Measurements from ENCODE around the gene LONP2. TPM values are rescaled to one million over a fixed set of nuclear protein-coding genes. Genes with fewer than 3 reads are reported as not detected.

Gene LONP2
- total and polyA plus RNA-seq, 2 experiments from 2014 or later, result 42.5 to 48.1 TPM

DNA sequence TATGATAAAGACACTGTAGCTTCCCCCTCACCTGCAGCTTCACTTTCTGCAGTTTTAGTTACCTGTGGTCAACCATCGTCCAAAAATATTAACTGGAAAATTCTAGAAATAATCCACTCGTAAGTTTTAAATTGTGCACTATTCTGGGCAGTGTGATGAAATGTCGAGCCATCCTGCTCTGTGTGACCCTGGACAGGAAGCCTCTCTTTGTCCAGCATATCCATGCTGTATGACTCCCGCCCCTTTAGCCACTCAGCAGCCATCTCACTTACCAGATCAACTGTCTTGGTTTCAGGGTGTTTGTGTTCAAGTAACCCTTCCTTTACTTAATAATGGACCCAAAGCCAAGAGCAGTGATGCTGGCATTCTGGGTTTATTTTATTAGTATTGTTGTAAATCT lies 85.0 kb downstream of the LONP2 start:
- TF ChIP-seq, protein P1, sequence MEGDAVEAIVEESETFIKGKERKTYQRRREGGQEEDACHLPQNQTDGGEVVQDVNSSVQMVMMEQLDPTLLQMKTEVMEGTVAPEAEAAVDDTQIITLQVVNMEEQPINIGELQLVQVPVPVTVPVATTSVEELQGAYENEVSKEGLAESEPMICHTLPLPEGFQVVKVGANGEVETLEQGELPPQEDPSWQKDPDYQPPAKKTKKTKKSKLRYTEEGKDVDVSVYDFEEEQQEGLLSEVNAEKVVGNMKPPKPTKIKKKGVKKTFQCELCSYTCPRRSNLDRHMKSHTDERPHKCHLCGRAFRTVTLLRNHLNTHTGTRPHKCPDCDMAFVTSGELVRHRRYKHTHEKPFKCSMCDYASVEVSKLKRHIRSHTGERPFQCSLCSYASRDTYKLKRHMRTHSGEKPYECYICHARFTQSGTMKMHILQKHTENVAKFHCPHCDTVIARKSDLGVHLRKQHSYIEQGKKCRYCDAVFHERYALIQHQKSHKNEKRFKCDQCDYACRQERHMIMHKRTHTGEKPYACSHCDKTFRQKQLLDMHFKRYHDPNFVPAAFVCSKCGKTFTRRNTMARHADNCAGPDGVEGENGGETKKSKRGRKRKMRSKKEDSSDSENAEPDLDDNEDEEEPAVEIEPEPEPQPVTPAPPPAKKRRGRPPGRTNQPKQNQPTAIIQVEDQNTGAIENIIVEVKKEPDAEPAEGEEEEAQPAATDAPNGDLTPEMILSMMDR (IDR thresholded peaks at IDR 0.05; ENCODE audit: low read depth, low read length), result no peak
- H3K36me3 ChIP-seq, result peaks cover 4% of the 10 kb centered on the region
- no peak for DNase-seq (ENCODE audit: low read depth in 1 of 2, low spot score in 1 of 2)
- H3K9me3 ChIP-seq (ENCODE audit: low read depth), result no peaks in the 10 kb centered on the region
- H3K4me3 ChIP-seq, result no peak overlapping the region
- no peaks in the 10 kb centered on the region for H3K4me1 ChIP-seq (ENCODE audit: low read depth)
- H3K27ac ChIP-seq, result no peak overlapping the region
- no peaks in the 10 kb centered on the region for H3K27me3 ChIP-seq

DNA sequence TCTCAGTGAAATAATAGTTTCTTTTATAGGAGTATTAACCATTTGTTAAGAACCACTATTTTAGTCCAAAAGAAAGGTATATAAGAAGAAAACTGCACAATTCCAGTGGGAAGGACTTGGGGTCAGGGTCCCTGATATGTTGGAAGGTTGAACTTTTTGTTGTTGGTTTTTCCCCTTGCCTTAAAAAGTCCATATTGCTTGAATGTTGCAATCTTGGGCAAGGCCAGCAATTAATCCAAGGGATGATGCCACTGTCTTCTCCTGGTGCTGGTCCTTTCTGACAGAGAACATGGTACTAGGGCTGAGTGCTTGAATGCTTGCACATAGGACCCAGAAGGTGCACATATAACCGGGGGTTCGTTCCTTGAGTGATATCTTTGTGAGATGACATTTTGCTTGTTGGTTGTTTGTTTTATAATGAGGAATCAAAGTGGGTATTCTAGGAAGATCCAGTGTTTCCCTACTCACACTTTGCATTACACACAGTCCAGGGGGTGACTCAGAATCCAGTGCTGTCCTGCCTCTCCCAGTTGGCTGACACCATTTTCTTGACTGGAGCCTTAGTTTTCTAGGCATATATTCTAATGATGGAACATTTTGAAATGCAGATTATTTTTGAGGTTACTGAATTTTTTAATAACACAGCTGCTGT lies 86.2 kb downstream of the LONP2 start:
- H3K4me1 ChIP-seq (ENCODE audit: low read depth), result no peaks in the 10 kb centered on the region
- H3K27me3 ChIP-seq, result no peaks in the 10 kb centered on the region
- no peak overlapping the region for H3K4me3 ChIP-seq
- H3K9me3 ChIP-seq (ENCODE audit: low read depth), result no peaks in the 10 kb centered on the region
- TF ChIP-seq, protein P1 (IDR thresholded peaks at IDR 0.05; ENCODE audit: low read depth, low read length), result no peak
- peaks cover 16% of the 10 kb centered on the region for H3K36me3 ChIP-seq
- no peak for DNase-seq (ENCODE audit: low read depth in 1 of 2, low spot score in 1 of 2)
- H3K27ac ChIP-seq, result no peak overlapping the region

DNA sequence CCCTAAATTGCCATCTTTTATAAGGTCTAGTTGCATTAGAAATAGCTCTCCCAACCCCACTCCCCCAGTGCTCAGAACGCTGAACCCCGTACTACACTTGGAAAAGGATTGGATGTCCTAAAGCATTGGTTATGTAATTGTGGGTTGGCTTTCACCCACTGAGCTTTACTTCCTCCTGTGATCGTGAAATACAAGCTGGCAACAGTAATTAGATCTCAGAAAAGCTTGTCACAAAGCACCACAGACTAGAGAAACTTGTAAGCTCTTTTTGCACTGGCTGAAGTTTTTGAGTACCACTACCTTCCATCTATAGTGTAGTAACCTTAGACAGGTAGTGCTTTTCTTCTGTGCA lies 86.7 kb downstream of the LONP2 start:
- no peaks in the 10 kb centered on the region for H3K4me1 ChIP-seq (ENCODE audit: low read depth)
- H3K9me3 ChIP-seq (ENCODE audit: low read depth), result no peaks in the 10 kb centered on the region
- H3K4me3 ChIP-seq, result no peak overlapping the region
- TF ChIP-seq, protein P1 (IDR thresholded peaks at IDR 0.05; ENCODE audit: low read depth, low read length), result no peak
- no peak overlapping the region for H3K27ac ChIP-seq
- no peaks in the 10 kb centered on the region for H3K27me3 ChIP-seq
- DNase-seq (ENCODE audit: low read depth in 1 of 2, low spot score in 1 of 2), result no peak
- H3K36me3 ChIP-seq, result peaks cover 21% of the 10 kb centered on the region

DNA sequence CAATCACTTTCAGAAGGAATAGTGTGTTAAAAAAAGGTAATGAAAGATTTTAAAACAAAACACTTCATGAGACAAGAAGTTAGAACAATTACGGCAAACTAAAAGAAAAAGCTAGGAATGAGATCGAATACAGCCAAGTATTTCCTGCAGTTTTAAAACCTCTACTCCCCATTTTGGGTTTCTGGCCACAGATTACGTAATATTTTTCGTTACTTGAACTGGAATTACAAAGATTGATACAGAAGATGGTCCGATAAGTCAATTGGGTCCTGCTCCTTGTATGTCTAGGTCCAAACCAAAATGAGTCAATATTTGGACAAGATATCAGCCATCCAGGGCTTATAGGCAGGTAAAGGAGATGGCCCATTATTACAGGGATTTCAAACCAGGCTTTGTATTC lies 88.9 kb downstream of the LONP2 start:
- Histone ChIP-seq H3K9me3 (ENCODE audit: low read depth) (no peaks in the 10 kb centered on the region), H3K27me3 (no peaks in the 10 kb centered on the region), H3K4me3 (no peak overlapping the region), H3K36me3 (peaks cover 23% of the 10 kb centered on the region), H3K27ac (no peak overlapping the region), H3K4me1 (ENCODE audit: low read depth) (no peaks in the 10 kb centered on the region)
- TF ChIP-seq, protein P1 (IDR thresholded peaks at IDR 0.05; ENCODE audit: low read depth, low read length), result no peak
- no peak for DNase-seq (ENCODE audit: low read depth in 1 of 2, low spot score in 1 of 2)

DNA sequence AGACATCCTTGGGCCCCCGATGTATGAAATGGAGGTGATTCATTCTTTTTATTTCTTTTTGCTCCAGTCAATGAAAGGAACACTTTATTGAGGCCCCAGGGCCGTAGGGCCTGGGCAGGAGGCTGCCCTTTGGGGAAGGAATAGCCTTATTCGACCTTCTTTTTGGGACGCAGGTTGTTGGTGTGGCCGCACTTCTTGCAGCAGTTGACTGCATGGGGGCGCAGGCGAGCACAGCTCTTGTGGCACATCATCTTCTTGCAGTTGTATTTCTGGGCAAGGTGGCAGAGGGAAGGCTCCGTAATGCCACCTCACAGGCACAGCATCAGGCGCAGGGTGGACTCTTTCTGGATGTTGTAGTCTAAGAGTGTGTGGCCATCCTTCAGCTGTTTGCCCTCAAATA lies 90.2 kb downstream of the LONP2 start:
- no peaks in the 10 kb centered on the region for H3K4me1 ChIP-seq (ENCODE audit: low read depth)
- no peak overlapping the region for H3K4me3 ChIP-seq
- no peaks in the 10 kb centered on the region for H3K27me3 ChIP-seq
- H3K36me3 ChIP-seq, result peaks cover 23% of the 10 kb centered on the region
- TF ChIP-seq, protein P1 (IDR thresholded peaks at IDR 0.05; ENCODE audit: low read depth, low read length), result no peak
- no peak overlapping the region for H3K27ac ChIP-seq
- no peaks in the 10 kb centered on the region for H3K9me3 ChIP-seq (ENCODE audit: low read depth)
- DNase-seq (ENCODE audit: low read depth in 1 of 2, low spot score in 1 of 2), result no peak

Measured in cardiac muscle cell (in vitro differentiated cells and primary cell).